Endothelial cell of umbilical vein (primary cell): ENCODE data around the gene KIFAP3. TPM values are rescaled to one million over a fixed set of nuclear protein-coding genes. Genes with fewer than 3 reads are reported as not detected.

Source experiments
- BruUV-seq: library from RNA; stranded (reverse); fragments of 400-500 nt; replicated peaks from 2 replicates; lab custom pipeline; 2021; lab: Mats Ljungman, UMichigan
- CTCF ChIA-PET: fragments of 300-600, 350-600 bp; sonication (Branson Sonifier 250); formaldehyde crosslinking; loops from one replicate; lab custom pipeline; 2021; ENCODE audit warnings: antibody characterized with exemption, inconsistent platforms; lab: Charles Lee
- POLR2A ChIA-PET: fragments of 300-600, 350-600 bp; sonication (Branson Sonifier 250); formaldehyde crosslinking; loops from one replicate; lab custom pipeline; 2021; ENCODE audit warnings: antibody characterized with exemption, inconsistent platforms; lab: Charles Lee
- DNase-seq: peaks from one replicate; pipeline ENCODE4 v3.0.0-alpha.2; 2011; ENCODE audit warnings: low read depth, low spot score
- FAIRE-seq: peaks from 2 replicates; lab custom pipeline; 2011; peaks lifted over from hg19 to GRCh38; lab: Jason Lieb, UNC
- H2AFZ ChIP-seq: 2 replicates; pipeline ENCODE4 v1.6.0; 2012; ENCODE audit warnings: low read depth, low read length, control low read depth, inconsistent platforms
- H3K27ac ChIP-seq: 2 replicates; pipeline ENCODE4 v1.5.1; 2011; ENCODE audit warnings: low read depth, mild to moderate bottlenecking, control low read depth, low read length, moderate library complexity; ENCODE audit not compliant: insufficient read depth
- H3K27me3 ChIP-seq, 2 experiments: 2 replicates each; pipeline versions ENCODE4 v1.6.0 to v1.6.1; 2011; ENCODE audit warnings: low read length in 2 of 2, mixed read lengths in 1 of 2; ENCODE audit not compliant: control insufficient read depth in 2 of 2, insufficient read depth in 2 of 2
- H3K36me3 ChIP-seq, 2 experiments: 2 replicates in 1 of 2; 3 replicates in 1 of 2; pipeline ENCODE4 v1.5.1; 2011; ENCODE audit warnings: low read length in 2 of 2, mild to moderate bottlenecking in 1 of 2, moderate library complexity in 1 of 2; ENCODE audit not compliant: control insufficient read depth in 2 of 2, insufficient read depth in 2 of 2; ENCODE audit errors: extremely low read depth in 1 of 2
- H3K4me1 ChIP-seq: 3 replicates; pipeline ENCODE4 v1.5.1; 2011; ENCODE audit warnings: mild to moderate bottlenecking, low read length; ENCODE audit not compliant: control insufficient read depth, insufficient read depth; ENCODE audit errors: extremely low read depth
- H3K4me2 ChIP-seq: 2 replicates; pipeline ENCODE4 v1.6.1; 2011; ENCODE audit warnings: low read length, control low read depth, mixed read lengths; ENCODE audit not compliant: insufficient read depth
- H3K4me3 ChIP-seq, 3 experiments: fragments of 200-600 bp in 1 of 3; sonication (generic), shearing (Covaris generic) in 1 of 3; replicated peaks in 1 of 3; 2 replicates each; pipeline ENCODE4 v1.5.1; 2011 to 2016; ENCODE audit warnings: control low read depth in 3 of 3, low read length in 3 of 3, mild to moderate bottlenecking in 2 of 3, inconsistent platforms in 1 of 3, low read depth in 1 of 3, moderate library complexity in 1 of 3; ENCODE audit not compliant: insufficient read depth in 1 of 3
- H3K79me2 ChIP-seq: 2 replicates; pipeline ENCODE4 v1.6.0; 2012; ENCODE audit warnings: low read length, inconsistent platforms; ENCODE audit not compliant: control insufficient read depth, insufficient read depth
- H3K9ac ChIP-seq: replicated peaks from 2 replicates; pipeline ENCODE3; 2011; ENCODE audit warnings: low read length, control low read depth; ENCODE audit not compliant: insufficient read depth; ENCODE audit errors: extremely low read depth
- H3K9me1 ChIP-seq: replicated peaks from 3 replicates; pipeline ENCODE4 v1.6.0; 2011; ENCODE audit warnings: mild to moderate bottlenecking, low read length; ENCODE audit not compliant: control insufficient read depth, insufficient read depth; ENCODE audit errors: extremely low read depth
- H3K9me3 ChIP-seq: replicated peaks from 2 replicates; pipeline ENCODE4 v1.5.1; 2012; ENCODE audit warnings: low read length, inconsistent platforms; ENCODE audit not compliant: control insufficient read depth, insufficient read depth
- H4K20me1 ChIP-seq: replicated peaks from 2 replicates; pipeline ENCODE3; 2011; ENCODE audit warnings: mild to moderate bottlenecking, low read length; ENCODE audit not compliant: control insufficient read depth, insufficient read depth; ENCODE audit errors: extremely low read depth
- EZH2 ChIP-seq: IDR thresholded peaks from 2 replicates; pipeline ENCODE4 v1.6.1; 2012; ENCODE audit warnings: borderline replicate concordance, low read depth, mild to moderate bottlenecking, moderate library complexity, low read length, inconsistent platforms; ENCODE audit not compliant: severe bottlenecking
- FOS ChIP-seq: IDR thresholded peaks from 2 replicates; pipeline ENCODE4 v1.6.1; 2011; ENCODE audit warnings: mild to moderate bottlenecking, low read length, moderate library complexity, borderline replicate concordance; ENCODE audit not compliant: insufficient read depth
- GATA2 ChIP-seq: IDR thresholded peaks from 2 replicates; pipeline ENCODE4 v1.7.0; 2011; ENCODE audit warnings: low read depth, mild to moderate bottlenecking, moderate library complexity, mixed read lengths, low read length; ENCODE audit not compliant: insufficient read length, insufficient read depth
- JUN ChIP-seq: IDR thresholded peaks from 2 replicates; pipeline ENCODE4 v1.6.1; 2011; ENCODE audit warnings: borderline replicate concordance, low read depth; ENCODE audit not compliant: insufficient read length, insufficient read depth
- MYC ChIP-seq: IDR thresholded peaks from one replicate; pipeline ENCODE4 v1.6.1; 2011; ENCODE audit warnings: mild to moderate bottlenecking, low read depth, low read length
- POLR2A ChIP-seq: IDR thresholded peaks from 2 replicates; pipeline ENCODE4 v1.6.1; 2012; ENCODE audit warnings: low read depth, mild to moderate bottlenecking, control low read depth, low read length
- POLR2AphosphoS5 ChIP-seq: IDR thresholded peaks from 2 replicates; pipeline ENCODE4 v1.6.1; 2012; ENCODE audit warnings: low read depth, mild to moderate bottlenecking, control low read depth, low read length, moderate library complexity; ENCODE audit not compliant: insufficient read depth
- dilution Hi-C: fragments of 300-500 bp; cut with MboI; formaldehyde crosslinking; loops from one replicate; pipeline ENCODE4 v1.15.0; 2019; ENCODE audit warnings: low sequenced_read_pairs; ENCODE audit not compliant: extremely low pct_ligation_motif_present
- intact Hi-C: fragments of 100-400 bp; cut with micrococcal nuclease; formaldehyde crosslinking; loops from one replicate; pipeline ENCODE4 v1.10.0; 2022
- polyA plus RNA-seq, 4 experiments: library from polyadenylated mRNA; depleted of rRNA in 3 of 4; stranded (reverse) in 3 of 4; unstranded in 1 of 4; fragments of >200 nt; gene quantifications; 2 replicates each; pipeline versions ENCODE4 v1.2.1 to v1.2.3, GENCODE V29; 2011 to 2012; ENCODE audit warnings: missing spikeins in 1 of 4
- total RNA-seq: library from RNA; stranded (reverse); gene quantifications from 2 replicates; pipeline ENCODE4 v1.2.3, GENCODE V29; 2021
- TF ChIP-seq, protein P1 (sequence below): IDR thresholded peaks from 2 replicates; pipeline ENCODE4 v1.6.1; 2011; ENCODE audit not compliant: insufficient read depth, insufficient read length
- TF ChIP-seq, protein P2 (sequence below), 2 donors: IDR thresholded peaks; 1 replicate in 1 of 2; 2 replicates in 1 of 2; pipeline ENCODE4 v1.5.1; 2011; ENCODE audit warnings: low read length in 2 of 2, mild to moderate bottlenecking in 2 of 2, moderate library complexity in 2 of 2, control low read depth in 1 of 2, inconsistent platforms in 1 of 2, low read depth in 1 of 2; ENCODE audit not compliant: insufficient read depth in 1 of 2; ENCODE audit errors: extremely low read depth in 1 of 2

The KIFAP3 gene
- total and polyA plus RNA-seq, 2 donors (not counting 3 experiments of a cell fraction or from before 2014, with no cell fraction given), result 6.4 to 17.5 TPM

DNA sequence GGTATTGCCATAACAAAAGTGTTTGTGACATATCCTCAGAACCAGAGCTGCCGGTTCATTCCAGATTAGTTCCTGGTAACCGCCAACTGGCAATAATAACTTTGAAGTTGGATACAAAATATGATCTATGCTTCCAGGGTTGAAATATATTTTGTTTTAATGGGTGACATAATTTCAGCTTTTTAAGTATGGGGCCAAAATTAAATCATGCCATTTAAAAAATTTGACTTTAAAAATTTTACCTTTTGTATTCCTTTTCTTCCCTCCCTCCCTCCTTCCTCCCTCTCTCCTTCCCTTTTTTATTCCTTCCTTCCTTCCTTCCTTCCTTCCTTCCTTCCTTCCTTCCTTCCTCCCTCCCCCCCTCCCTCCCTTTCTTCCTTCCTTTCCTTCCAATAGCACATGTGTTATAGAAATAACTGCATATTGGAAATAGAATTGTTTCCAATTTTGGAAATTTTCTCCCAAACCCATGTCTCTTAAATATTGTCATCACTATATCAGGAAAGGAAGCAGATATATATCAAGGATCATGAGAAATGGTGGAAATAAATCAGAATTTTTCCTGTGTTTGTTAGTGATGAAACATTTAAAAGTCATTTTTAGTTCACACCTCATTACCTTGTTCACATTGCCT, 12.0 kb upstream of the KIFAP3 start:
- no peak for FAIRE-seq
- Histone ChIP-seq H3K4me3 (no peak overlapping the region), H3K4me2 (no peak overlapping the region), H3K9me1 (no peaks in the 10 kb centered on the region), H4K20me1 (no peaks in the 10 kb centered on the region), H3K27ac (no peak overlapping the region), H3K9ac (no peak overlapping the region), H3K9me3 (no peaks in the 10 kb centered on the region), H3K27me3 (no peaks in the 10 kb centered on the region), H3K79me2 (no peaks in the 10 kb centered on the region), H3K4me1 (no peaks in the 10 kb centered on the region), H2AFZ (no peak overlapping the region), H3K36me3 (no peaks in the 10 kb centered on the region)
- ChIA-PET POLR2A (no interaction called here), CTCF (interaction anchor here (0.9 to 1.0 kb wide), 2 partner anchors 10 to 37 kb away, joined by 3 read pairs; no protein-coding TSS in a partner anchor)
- no TSS peak for BruUV-seq
- TF ChIP-seq FOS, result no peak
- TF ChIP-seq POLR2A, result no peak
- no peak for TF ChIP-seq GATA2
- TF ChIP-seq, protein P1, sequence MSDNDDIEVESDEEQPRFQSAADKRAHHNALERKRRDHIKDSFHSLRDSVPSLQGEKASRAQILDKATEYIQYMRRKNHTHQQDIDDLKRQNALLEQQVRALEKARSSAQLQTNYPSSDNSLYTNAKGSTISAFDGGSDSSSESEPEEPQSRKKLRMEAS, result no peak
- TF ChIP-seq EZH2, result no peak
- TF ChIP-seq, protein P2, sequence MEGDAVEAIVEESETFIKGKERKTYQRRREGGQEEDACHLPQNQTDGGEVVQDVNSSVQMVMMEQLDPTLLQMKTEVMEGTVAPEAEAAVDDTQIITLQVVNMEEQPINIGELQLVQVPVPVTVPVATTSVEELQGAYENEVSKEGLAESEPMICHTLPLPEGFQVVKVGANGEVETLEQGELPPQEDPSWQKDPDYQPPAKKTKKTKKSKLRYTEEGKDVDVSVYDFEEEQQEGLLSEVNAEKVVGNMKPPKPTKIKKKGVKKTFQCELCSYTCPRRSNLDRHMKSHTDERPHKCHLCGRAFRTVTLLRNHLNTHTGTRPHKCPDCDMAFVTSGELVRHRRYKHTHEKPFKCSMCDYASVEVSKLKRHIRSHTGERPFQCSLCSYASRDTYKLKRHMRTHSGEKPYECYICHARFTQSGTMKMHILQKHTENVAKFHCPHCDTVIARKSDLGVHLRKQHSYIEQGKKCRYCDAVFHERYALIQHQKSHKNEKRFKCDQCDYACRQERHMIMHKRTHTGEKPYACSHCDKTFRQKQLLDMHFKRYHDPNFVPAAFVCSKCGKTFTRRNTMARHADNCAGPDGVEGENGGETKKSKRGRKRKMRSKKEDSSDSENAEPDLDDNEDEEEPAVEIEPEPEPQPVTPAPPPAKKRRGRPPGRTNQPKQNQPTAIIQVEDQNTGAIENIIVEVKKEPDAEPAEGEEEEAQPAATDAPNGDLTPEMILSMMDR (IDR thresholded peaks at IDR 0.05; ENCODE audit: extremely low read depth in 1 of 2, insufficient read depth in 1 of 2, low read depth in 1 of 2, low read length in 2 of 2), result no peak
- TF ChIP-seq POLR2AphosphoS5, result no peak
- no peak for TF ChIP-seq JUN
- TF ChIP-seq MYC, result no peak
- dilution Hi-C loops, result no loop called here
- intact Hi-C loops, result no loop called here
- DNase-seq, result no peak
